Mucosa of stomach (tissue), 1 donor: ENCODE data around the gene INTS15.

ENCODE experiments used
- H3K27me3 ChIP-seq: one replicate; pipeline ENCODE4 v1.7.0; 2013; ENCODE audit warnings: mild to moderate bottlenecking, low read length; ENCODE audit not compliant: control insufficient read depth, insufficient read depth
- H3K36me3 ChIP-seq: one replicate; pipeline ENCODE4 v1.7.0; 2013; ENCODE audit warnings: low read length; ENCODE audit not compliant: control insufficient read depth, insufficient read depth
- H3K4me1 ChIP-seq: one replicate; pipeline ENCODE4 v1.7.0; 2013; ENCODE audit warnings: mild to moderate bottlenecking, low read length; ENCODE audit not compliant: control insufficient read depth, insufficient read depth
- H3K4me3 ChIP-seq: one replicate; pipeline ENCODE4 v1.7.0; 2013; ENCODE audit warnings: low read length
- H3K9ac ChIP-seq: one replicate; pipeline ENCODE4 v1.7.0; 2013; ENCODE audit warnings: mild to moderate bottlenecking, low read length, moderate library complexity
- H3K9me3 ChIP-seq: one replicate; pipeline ENCODE4 v1.7.0; 2013; ENCODE audit warnings: mild to moderate bottlenecking, low read length, moderate library complexity; ENCODE audit not compliant: control insufficient read depth
- donor health status: Pancreatic carcinoma.

INTS15 gene

GRCh38 chr7:6650521-6651011 is 60.7 kb downstream of the INTS15 start:
- Histone ChIP-seq H3K27me3 (no peaks in the 10 kb centered on the region), H3K9me3 (no peaks in the 10 kb centered on the region), H3K4me3 (no peak overlapping the region), H3K9ac (no peak overlapping the region), H3K36me3 (no peaks in the 10 kb centered on the region), H3K4me1 (no peaks in the 10 kb centered on the region)

- Histone ChIP-seq H3K36me3 (no peaks in the 10 kb centered on the region), H3K4me3 (no peak overlapping the region), H3K9me3 (no peaks in the 10 kb centered on the region)
Observed at GRCh38 chr7:6651851-6652445, 62.1 kb downstream of the INTS15 start.

GRCh38 chr7:6652446-6653011 is 62.7 kb downstream of the INTS15 start:
- H3K27me3 ChIP-seq: no peaks in the 10 kb centered on the region
- no peaks in the 10 kb centered on the region for H3K4me1 ChIP-seq
- no peaks in the 10 kb centered on the region for H3K36me3 ChIP-seq

More at GRCh38 chr7:6651851-6652445, 62.1 kb downstream of the INTS15 start:
- H3K9ac ChIP-seq: no peak overlapping the region
- no peaks in the 10 kb centered on the region for H3K27me3 ChIP-seq
- no peaks in the 10 kb centered on the region for H3K4me1 ChIP-seq

GRCh38 chr7:6653071-6654003 is 63.5 kb downstream of the INTS15 start:
- H3K36me3 ChIP-seq: no peaks in the 10 kb centered on the region
- H3K9me3 ChIP-seq: no peaks in the 10 kb centered on the region
- no peaks in the 10 kb centered on the region for H3K27me3 ChIP-seq
- no peak overlapping the region for H3K4me3 ChIP-seq
- no peaks in the 10 kb centered on the region for H3K4me1 ChIP-seq
- no peak overlapping the region for H3K9ac ChIP-seq

More at GRCh38 chr7:6652446-6653011, 62.7 kb downstream of the INTS15 start:
- Histone ChIP-seq H3K9ac (no peak overlapping the region), H3K9me3 (no peaks in the 10 kb centered on the region), H3K4me3 (no peak overlapping the region)

GRCh38 chr7:6654113-6654841 is 64.5 kb downstream of the INTS15 start:
- H3K9me3 ChIP-seq: no peaks in the 10 kb centered on the region
- H3K4me3 ChIP-seq: no peak overlapping the region
- no peaks in the 10 kb centered on the region for H3K4me1 ChIP-seq
- no peak overlapping the region for H3K9ac ChIP-seq
- H3K36me3 ChIP-seq: no peaks in the 10 kb centered on the region
- H3K27me3 ChIP-seq: no peaks in the 10 kb centered on the region

- Histone ChIP-seq H3K4me3 (no peak overlapping the region), H3K36me3 (no peaks in the 10 kb centered on the region), H3K27me3 (peaks cover 4% of the 10 kb centered on the region), H3K4me1 (no peaks in the 10 kb centered on the region), H3K9ac (no peak overlapping the region), H3K9me3 (no peaks in the 10 kb centered on the region)
Observed at GRCh38 chr7:6654842-6655610, 65.2 kb downstream of the INTS15 start.

- Histone ChIP-seq H3K9ac (no peak overlapping the region), H3K4me1 (no peaks in the 10 kb centered on the region), H3K9me3 (no peaks in the 10 kb centered on the region), H3K36me3 (no peaks in the 10 kb centered on the region), H3K4me3 (no peak overlapping the region), H3K27me3 (peaks cover 4% of the 10 kb centered on the region)
Observed at GRCh38 chr7:6655636-6656385, 66.0 kb downstream of the INTS15 start.

- Histone ChIP-seq H3K27me3 (peaks cover 4% of the 10 kb centered on the region), H3K4me3 (no peak overlapping the region), H3K36me3 (no peaks in the 10 kb centered on the region), H3K9ac (no peak overlapping the region), H3K4me1 (no peaks in the 10 kb centered on the region), H3K9me3 (no peaks in the 10 kb centered on the region)
Observed at GRCh38 chr7:6656413-6656812, 66.6 kb downstream of the INTS15 start.
